DMS153 (cell line): ENCODE measurements around the gene GPR17.

Experiments used
- DNase-seq: peaks from one replicate; lab custom pipeline; 2025; lab: John Stamatoyannopoulos, UW

GPR17 gene

DNA sequence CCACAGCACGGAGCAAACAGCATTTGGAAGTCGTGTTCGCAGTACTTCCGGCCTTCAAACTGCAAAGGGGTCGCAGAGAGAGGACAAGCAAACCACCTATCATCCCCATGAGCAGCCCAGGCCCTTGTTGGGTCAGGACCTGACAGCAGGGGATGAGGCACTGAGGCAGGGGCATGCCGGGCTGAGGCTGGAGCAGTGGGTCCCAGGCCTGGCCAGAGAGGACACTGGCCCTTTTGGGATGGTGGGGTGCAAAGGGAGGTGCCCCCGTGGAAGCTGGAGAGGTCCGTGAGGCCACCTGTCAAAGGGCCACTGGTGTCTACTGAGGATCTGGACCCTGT lies 8.9 kb downstream of the GPR17 start:
- no peak for DNase-seq

DNA sequence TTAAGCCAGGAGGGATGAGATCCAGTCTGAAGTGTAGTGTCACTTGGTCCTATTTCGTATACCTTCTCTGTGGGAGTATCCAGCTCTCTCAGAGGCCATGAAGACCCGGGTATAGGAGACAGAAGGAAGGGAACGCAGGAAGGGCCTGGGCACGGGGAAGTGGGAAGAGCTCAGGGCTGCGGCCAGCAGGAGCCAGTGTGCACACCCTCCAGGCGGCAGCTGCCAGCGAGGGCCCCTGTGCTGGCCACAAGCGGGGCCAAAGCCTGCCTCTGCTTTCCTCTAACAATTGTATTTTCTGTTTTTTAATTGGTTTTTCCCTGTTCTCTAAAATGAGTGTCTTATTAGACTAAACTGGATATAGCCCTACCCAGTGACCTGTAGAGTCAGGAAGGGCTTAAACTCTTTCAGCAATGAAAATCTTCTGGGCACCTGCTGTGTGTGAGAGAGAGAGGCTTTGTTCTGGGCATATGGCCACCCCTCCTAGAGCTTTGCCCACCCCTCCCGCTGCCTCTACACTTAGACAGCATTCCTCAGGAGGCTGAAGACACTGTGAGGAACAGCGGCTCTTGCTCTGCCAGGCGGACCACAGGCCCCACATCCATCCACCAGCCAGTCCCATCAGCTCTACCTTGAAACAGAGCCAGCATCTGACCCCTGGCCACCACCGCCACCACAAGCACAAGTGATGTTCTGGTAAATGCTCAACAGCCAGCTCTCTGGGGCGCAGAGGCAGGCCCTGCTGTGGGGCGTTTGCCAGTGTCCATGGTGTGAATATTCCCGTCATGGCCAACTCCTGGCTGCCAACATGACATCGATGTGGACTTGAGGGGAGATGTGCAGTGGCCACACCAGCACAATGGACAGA lies 9.5 kb downstream of the GPR17 start:
- no peak for DNase-seq

DNA sequence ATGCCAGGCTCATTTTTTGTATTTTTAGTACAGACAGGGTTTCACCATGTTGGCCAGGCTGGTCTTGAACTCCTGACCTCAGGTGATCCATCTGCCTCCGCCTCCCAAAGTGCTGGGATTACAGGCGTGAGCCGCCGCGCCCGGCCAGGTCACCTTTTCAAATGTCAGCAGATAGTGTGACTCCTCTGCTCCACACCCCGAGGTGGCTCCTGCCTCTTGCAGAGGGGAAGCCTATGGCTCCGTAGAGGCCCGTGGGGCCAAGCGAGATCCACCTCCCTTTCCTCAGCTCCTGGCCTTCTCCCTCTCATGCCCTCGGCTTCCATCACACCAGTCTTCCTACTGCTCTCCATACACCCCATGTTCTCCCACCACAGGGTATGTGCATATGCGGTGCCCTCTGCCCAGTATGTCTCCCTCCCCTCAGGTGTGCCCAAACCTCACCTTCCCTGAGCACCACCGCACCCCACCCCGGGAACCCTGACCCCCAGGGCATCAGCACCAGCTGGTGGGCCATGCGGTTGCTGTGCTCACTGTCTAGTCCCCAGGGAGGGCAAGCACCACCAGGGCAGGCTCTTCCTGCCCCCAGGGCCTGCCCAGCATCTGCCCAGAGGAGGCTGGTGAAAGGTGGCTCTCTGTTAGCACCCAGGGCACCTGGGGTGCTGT lies 10.7 kb downstream of the GPR17 start:
- no peak for DNase-seq

DNA sequence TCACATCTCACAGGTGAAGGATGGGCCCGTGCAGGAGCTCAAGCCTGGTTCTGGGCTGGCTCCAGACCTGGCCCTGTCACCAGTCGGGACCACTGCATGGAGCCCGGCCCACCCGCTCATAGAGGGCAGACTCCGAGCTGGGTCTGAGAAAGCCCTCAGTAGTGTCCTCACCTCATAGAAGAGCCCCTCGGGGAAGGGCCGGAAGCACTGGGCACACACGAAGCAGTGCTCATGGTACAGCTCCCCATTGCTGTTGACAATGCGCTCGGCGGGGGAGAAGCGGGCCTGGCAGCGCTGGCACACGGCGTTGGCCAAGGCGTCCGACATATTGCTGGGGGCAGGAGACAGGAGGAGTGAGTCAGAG lies 11.3 kb downstream of the GPR17 start:
- no peak for DNase-seq

DNA sequence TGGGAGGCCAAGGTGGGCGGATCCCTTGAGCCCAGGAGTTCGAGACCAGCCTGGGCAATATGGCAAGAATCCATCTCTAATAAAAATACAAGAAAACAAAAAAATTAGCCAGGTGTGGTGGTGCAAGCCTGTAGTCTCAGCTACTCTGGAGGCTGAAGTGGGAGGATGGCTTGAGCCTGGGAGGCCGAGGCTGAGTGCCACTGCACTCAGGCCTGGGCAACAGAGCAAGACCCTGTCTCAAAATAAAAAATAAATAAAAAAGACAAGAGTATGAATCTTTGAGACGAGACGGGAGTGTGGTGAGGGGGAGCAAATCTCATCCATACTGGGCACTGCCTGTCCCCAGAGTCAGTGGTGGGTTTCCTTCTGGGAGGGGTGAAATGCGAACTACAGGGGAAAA lies 12.2 kb downstream of the GPR17 start:
- DNase-seq, result no peak

DNA sequence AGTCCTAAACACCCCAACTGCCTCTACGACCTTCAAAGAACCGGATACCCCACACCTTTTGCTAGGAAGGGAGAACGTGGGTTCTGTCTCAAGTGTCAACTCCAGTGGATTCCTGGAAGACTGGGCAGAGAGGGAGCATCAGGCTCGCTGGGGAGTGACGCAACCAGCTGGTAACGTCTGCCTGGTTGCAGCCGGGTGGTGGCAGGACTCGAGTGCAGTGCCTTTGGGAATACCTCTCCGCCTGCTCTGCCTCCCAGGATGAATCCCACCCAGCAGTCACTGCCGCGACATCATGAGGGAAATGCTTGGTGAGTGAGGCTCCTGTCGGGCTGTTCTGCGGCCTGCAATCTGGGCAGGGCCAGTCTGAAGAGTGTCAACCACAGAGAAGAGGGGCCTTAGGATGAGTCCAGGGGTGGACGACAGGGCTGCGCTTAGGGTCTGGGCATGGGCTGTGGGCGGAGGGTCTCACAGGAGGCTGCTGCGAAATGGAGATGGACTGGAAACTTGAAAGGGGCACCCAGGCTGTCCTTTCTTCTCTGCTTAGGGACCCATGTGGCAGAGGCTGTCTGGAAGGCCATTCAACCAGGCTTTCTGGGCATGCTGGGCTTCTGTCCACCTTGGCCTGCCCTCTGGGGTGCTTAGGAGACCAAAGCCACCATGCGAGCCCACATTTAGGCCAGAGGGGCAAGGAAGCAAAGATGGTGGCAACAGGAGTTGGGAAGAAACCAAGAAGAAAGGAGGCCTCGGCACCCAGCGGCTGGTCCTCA lies 12.9 kb downstream of the GPR17 start:
- DNase-seq, result no peak

DNA sequence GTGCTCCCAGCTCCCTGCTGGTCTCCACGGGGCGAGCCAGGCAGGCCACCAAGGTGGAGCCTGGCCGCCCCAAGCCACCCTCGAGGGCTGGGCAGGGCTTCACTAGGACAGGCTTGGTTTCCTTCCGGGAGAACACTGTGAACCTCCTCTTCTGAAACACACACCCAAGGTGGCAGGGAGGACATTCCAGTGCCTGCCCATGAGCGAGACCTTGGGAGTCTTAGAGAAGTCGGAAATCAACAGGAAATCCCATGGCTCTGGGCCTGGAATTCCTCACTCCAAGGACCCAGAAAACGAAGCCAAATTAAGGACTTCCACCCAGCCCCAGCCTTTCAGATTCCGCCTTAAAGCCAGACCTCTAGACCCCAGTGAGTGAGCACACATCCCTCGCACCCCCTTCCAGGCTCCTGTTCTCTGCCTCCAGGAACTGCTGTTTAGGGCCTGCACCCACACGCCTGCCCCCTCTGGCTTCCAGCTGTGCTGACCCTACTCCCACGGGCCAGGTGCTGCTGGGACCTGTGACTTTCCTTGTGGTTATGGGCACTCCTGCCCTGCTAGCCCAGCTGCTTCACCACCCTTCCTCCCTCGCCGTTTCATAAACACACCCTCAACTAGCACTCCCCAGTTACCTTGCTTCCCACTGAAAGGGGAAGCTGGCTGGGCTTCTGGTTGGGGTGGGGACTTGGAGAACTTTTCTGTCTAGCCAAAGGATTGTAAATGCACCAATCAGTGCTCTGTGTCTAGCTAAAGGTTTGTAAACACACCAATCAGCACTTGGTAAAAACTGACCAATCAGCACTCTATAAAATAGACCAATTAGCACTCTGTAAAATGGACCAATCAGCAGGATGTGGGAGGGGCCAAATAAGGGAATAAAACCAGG lies 13.7 kb downstream of the GPR17 start:
- no peak for DNase-seq

DNA sequence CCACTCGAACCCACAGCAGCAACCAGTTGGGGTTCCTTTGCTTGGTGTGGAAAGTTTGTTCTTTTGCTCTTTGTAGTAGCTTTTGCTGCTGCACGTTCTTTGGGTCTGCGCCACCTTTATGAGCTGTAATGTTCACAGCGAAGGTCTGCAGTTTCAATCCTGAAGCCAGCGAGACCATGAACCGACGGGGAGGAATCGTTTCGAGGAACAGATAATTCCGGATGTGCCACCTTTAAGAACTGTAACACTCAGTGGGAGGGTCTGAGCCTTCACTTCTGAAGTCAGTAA lies 14.3 kb downstream of the GPR17 start:
- no peak for DNase-seq

DNA sequence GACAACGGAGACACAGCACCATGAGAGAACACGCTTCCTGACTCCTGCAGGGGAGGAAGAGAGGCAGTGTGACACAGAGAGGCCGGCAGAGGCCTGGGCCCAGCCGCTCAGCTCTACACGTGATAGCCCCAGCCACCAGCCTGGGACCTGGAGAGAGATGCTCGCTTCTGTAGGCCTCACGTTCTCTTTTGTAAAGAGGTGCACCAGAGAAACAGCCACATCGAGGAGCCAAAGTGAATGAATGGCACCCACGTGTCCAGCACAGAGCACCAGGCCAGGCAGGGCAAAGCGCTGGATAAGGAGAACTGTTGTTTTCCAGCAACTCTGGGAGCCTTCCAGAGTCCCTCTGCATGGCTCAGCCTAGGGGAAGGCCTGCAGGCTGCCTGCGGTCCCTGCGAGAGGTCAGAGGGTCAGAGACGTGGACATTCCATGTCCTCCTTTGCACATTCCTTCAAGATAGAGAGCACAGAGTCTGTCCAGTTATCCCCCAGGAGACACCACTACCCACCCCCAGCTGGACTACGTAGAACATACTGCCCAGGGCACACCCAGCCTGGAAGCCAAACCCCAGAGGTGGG lies 15.2 kb downstream of the GPR17 start:
- no peak for DNase-seq

DNA sequence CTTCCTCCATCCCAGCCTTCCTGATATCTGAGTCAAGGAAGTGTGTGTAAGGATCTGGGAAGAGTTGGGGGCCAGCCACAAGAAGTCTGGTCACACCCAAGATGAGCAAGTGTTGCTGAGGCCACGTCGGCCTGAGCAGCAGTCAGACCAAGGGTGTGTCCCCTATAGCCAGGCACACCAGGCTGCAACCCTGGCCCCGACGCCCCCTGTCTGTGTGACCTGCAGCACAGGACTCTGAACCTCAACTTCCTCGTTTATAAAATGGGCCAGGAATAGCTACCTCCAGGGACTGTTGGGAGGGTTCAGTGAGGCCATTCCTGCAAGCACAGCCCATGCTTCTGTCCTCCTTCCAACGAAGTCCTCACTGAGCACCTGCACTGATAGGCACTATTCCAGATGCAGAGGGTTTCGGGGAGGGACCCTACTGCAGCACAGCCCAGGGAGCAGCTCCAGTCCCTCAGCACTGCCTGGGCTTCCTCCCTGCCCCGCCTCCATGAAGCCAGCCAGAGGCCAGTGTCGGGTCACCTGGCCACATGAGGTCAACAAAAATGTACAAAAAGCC lies 16.1 kb downstream of the GPR17 start:
- DNase-seq, result no peak

DNA sequence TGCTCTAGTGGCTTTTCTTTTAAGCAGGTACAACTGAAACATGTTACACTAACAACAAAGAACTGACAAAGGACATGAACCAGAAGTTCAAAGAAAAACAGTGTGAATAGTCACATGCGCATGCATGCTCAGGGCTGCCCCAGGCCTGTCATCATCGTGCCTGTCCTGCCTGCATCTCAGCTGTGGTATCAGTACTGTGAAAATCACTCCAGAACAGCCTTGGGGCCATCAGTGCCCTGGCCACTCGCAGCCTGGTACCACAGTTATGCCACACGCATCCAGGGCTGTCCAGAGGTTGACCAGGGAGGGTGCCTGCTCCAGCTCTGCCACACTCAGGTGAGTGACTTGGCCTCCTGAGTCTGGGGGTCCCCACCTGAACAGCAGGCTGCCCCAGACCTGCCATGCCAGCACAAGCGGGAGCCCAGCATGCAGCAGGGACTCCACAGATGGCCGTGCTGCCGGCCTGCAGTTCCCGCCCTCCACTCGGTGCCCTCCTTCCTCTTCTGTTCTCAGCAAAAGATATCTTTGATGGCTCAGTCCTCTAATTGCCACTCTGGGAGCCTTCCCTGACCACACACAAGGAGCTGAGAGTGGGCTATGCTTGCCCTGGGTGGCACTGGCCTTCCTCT lies 17.1 kb downstream of the GPR17 start:
- DNase-seq, result no peak

DNA sequence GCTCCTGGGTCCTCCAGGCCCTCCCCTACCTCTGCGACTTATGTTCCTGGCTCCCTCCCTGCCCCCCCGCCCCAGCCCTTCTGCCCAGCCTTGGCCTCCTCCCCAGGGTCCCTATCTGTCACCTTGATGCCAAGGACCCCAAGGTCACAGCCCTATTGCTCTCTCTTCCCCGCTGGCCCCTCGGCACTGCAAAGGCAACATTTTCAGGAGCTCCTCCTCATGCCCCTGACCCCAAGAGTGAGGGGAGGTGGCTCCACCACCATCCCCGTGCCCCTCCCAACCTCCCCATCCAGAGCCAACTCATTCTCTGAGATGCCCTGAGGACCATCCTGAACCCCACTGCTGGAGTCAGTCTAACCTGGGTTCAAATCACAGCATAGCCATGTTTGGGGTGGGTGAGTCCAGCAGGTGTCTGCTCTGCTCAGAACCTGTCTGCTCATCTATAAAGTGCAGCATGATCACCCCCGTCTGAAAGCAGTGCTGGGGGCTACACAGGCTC lies 17.7 kb downstream of the GPR17 start:
- DNase-seq, result no peak

DNA sequence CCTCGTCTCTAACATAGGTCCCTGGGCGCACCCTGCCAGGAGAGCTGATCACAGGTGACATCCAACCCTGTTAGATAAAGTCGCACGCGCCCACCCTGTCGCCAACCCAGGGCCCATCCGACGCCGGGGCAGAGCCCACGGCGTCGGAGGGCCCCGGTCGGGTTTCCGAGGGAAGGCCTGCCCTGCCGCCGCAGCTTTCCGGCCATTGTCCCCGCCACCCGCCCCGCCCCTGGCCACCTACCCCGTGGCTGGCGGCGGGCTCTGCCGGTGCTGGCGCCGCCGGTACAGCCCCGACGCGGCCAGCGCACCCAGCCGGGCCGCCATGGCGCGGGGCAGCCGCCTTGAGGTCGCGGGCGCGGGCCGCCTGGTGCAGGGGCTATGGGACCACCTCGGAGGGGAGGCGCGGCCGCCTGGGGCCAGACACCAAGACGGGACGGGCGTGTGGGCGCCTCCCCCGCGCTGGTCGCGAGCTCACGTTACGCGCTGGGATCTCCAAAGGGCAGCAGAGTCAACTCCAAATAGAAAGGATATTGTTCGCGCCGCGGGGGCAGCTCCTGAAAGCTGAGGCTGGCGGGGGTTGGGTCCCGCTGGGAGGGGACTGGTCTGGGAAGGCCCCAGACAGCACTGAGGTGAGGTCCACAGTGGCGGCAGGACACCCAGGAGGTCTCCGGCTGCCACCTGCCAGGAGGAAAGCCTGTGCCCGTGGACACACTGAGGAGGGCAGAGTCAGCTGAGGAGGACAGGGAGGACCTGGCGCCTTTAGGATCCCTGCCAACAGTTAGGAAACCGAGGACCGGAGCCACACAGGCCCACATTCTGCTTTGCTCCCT lies 18.3 kb downstream of the GPR17 start:
- no peak for DNase-seq

DNA sequence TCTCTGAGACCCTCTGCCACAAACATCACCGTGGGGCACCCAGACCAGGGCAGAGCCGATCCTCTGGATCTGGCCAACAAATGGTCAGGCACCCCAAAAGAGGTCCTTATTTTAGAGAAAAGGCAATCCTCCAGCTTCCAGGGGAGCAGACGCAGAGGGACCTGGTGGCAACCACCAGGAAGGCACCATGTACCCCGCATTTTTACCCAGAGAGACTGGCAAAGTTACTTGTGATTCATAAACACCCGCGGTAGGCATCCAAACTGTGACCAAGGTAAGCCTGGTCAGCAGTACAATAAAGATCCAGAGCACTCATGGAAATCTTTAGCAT lies 18.9 kb downstream of the GPR17 start:
- DNase-seq, result no peak

DNA sequence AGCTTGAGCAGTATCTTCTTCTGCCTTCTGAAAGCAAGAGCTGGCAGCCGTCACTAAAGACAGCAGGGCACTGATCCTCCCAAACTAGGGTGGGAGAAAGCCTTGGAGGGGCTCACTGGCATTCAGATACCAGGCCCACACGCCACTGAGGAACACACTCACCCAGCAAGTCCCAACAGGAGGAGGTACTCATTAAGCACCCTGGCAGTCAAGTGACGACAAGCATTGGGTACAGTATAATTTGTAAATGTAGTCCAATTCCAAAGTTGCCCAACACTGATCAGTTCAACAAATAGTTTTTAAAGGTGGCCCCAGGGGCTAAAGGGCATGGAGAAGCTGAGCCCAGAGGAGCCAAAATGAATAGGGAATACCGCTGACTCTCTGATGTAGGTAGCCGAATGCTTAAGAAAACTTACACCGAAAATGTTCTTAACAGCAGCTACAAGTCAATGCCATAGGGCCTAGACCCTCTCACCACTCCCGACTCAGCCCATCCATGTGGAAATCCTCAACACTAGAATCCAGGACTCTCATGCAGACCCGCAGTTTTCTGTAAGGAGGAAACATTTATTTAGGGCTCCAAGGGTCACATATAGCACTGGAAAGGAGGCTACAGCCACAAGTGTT lies 19.4 kb downstream of the GPR17 start:
- DNase-seq, result no peak

DNA sequence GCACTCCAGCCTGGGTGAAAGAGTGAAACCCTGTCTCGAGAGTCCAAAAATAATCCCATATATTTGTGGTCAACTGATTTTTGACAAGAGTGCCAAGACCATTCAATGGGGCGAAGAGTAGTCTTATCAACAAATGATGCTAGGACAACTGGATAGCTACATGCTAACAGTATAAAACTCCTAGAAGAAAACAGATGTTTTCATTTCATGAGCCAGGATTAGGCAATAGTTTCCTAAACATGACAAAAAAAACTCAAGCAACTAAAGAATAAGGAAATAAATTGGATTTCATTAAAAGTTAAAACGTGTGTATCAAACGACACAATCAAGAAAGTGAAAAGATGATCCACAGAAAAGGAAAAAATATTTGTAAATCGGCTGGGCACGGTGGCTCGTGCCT lies 23.1 kb downstream of the GPR17 start:
- DNase-seq, result no peak

DNA sequence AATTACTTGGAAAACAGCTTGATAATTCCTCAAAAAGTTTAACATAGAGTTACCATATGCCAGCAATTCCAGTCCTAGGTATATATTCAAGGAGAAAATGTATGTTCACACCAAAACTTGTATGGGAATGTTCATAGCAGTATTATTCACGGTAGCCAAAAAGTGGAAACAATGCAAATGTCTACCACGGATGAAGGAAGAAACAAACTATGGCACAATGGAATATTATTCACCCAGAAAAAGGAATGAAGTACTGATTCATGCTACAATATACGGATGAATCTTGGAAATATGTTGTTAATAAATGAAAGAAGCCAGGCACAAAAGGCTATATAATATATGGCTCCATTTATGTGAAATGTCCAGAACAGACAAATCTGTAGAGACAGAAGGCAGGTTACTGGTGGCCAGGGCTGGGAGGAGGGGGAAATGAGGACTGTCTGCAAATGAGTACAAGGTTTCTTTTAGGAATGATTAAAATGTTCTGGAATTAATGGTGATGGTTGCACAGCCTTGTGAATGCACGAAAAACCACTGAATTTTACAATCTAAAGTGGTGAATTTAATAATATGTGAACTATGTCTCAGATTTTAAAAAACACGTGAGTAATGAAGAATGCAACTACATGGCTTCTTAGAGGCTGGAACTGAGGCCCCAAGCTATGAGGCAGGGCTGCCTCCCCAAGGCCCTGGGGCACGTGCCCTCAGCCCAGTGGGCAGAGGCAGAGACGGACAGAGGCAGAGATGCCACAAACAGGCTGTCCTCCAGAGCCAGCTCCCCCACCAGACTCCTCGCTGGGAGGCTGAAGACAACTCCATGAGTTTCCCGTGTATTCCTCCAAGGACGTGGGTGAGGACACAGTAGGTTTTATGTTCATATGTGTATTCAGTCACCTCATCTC lies 24.4 kb downstream of the GPR17 start:
- no peak for DNase-seq

DNA sequence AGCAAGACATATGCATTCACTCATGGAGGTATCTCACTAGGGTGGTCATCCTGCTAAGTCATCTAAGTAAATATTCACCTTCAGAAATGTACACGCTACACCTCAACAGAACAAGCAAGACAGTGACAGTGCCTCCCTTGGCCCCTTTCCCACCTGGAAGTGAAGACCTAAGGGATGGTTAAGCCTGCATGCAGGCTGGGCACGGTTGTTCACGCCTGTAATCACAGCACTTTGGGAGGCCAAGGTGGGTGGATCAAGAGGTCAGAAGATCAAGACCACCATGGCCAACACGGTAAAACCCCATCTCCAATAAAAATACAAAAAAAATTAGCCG lies 25.0 kb downstream of the GPR17 start:
- DNase-seq, result no peak
